GM21390 (cell line): ENCODE measurements around the gene CRYBG1.

Experiments used
- ATAC-seq: cut with Tn5 transposase; IDR thresholded peaks from one replicate; pipeline ENCODE4 v1.9.1; 2021; ENCODE audit not compliant: unreplicated experiment

The CRYBG1 gene

DNA sequence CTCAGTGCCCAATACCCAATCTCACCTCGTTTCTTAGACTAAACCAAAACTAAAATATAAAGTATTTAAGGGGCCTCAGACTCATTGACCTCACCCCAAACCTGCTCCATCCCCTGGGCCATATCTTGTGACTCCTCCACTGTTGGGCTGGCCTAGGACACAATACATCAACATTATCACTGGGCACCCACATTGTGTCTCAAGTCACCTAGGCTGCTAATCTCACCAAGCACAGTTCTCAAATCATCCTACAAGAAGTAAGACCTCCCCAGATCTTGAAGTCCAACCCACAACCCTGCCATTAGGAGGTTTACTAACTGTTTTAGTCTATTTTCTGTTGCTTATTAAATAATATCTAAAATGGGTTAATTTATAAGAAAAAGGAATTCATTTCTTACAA lies 96.2 kb downstream of the CRYBG1 start:
- no peak for ATAC-seq

DNA sequence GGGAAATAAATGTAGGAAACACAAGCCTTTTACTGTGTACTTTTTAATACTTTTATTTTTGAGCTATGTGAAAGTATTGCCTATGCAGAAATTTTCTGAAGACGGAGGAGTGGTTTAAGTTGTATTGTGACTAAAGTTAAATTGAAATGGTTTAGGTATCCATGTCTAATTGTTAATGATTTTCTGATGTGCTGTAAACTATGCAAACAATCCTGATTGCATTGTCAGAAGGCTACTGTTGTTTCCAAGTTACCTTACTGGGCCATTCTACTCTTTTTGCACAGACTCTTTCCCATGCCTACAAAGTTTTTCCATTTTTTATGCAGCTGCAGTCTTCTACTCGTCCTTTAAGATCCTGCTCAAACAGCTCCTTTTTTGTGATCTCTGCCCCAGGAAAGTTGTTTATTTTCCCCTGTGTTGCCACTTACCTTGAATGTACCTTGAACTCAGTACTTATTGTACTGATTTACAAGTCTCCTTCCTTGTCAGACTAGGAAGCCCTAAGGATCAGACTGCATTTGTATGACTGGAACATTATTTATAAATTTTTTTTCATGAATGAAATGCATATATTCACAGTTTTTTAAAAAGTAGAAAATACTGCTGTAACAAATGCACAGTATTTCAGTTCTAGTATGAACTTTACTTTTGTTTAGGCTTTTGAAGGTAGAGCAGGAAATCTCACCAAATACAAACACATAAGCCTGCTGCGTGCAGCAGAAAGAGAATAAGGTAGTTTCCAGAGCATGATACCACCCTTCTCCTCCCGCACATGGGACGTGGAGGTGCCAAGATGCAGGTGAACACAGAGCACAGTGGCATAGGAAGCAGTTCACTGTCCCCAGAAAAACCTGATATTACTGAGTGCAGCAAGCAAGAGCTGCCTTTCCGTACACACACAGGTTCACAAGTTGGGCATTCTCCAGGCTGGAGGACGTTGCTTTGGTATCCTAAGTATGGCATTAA lies 97.8 kb downstream of the CRYBG1 start:
- no peak for ATAC-seq

DNA sequence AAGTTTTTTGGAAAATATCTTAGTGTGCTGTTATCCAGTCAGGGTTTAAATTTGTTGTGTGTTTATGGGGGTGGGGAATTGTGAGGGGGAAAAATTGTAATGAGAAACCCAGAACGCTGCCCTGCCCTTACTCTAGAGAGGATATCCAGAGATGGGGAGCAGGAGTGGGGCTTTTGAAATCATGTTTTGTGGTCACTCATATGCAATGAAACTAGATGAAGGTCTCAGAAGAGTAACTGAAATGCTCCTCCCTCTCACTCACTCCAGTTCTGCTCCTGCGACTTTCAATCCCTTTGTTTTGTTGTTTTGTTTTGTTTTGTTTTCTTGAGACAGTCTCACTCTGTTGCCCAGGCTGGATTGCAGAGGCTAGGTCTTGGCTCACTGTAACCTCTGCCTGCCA lies 100.0 kb downstream of the CRYBG1 start:
- no peak for ATAC-seq

GRCh38 chr6:106461084-106461483 lies 100.6 kb downstream of the CRYBG1 start:
- no peak for ATAC-seq

DNA sequence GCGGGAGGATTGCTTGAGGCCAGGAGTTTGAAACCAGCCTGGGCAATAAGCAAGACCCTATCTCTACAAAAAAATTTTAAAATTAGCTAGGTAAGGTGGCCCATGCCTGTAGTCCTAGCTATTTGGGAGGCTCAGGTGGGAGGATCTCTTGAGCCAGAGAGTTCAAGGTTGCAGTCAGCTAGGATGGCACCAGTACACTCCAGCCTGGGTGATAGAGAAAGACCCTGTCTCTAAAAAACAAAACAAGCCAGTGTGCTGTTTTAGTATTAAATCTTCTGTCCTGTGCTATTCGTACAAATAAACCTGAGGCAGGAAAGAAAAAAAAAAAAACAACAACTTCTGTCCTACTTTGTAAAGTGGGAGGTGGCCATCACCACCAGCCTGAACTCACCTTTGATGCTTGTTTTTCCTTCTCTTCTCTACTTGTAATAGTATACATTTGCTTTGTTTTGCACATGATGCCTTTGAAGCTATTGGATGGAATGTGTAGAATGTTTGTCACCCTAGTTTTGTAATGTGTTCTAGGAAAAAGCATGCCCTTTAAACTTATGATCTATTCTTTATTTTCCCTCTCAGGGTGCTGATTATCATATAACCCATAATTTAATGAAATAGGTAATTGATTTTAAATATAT lies 102.5 kb downstream of the CRYBG1 start:
- no peak for ATAC-seq

GRCh38 chr6:106466211-106466610 lies 105.7 kb downstream of the CRYBG1 start:
- no peak for ATAC-seq

- no peak for ATAC-seq
Observed at GRCh38 chr6:106468935-106469334, 108.4 kb downstream of the CRYBG1 start.

DNA sequence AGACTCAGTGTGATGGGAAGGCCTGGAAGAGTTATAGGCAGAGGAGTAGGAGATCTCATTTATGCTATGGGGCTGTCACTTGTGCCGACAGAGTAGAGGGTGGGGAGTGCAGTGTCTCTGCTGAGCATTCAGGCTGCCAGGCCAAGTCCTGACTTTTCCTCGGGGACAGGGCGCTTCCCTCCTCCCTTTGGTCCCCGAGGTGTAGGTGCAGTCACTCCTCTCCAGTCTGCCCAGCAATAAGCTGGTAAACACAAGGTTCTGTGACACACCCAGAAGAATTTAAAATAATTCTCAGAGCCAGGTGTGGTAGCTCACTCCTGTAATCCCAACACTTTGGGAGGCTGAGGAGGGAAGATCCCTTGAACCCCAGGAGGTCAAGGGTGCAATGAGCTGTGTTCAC lies 109.4 kb downstream of the CRYBG1 start:
- no peak for ATAC-seq

DNA sequence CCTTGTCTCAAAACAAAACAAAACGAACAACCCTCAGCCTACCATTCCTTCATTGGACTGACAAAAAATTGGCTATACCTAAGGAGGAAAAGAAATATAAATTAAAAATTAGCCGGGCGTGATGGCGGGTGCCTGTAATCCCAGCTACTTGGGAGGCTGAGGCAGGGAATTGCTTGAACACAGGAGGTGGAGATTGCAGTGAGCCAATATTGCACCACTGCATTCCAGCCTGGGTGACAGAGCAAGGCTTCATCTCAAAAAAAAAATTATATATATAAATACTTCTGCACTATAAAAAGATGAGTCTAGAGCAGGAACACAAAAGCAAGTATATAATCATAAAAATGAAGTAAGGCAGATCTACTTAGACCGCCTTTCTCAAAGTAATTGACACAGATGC lies 109.8 kb downstream of the CRYBG1 start:
- ATAC-seq, result no peak

DNA sequence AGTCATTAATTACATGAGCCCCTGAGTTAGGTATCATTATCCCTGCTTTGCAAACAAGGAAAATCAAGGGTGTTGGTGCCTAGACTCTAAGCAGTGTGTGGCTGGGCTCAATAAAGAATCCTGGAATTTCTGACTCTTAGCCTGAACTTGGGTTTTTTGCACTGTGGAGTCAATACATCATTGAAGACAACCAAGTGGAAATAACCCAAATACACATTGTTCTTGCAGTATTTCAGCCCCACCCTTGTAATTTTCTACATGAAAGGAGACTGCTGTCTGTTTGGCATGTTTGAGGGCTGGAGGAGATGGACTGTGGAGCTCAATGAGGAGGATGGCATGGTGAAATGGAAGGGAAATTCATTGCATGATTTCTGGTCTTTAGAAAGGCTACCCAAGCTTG lies 110.3 kb downstream of the CRYBG1 start:
- no peak for ATAC-seq

DNA sequence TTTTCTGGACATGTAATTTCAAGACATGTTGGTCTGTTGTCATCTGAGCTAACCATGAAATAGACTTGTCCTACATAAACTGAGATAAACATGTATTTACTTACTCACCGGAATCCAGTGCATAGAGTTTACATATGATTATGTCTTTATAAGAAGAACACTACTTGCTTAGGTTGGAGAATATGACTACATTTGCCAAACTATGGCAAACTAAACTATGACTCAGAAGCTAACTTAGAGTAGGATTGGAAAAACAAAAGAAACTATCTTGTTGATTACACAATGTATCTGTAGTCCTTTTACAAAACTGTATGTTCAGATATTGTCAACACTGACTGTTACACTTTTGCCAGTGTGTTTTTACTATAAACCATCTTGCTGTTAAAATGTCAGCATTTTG lies 113.3 kb downstream of the CRYBG1 start:
- ATAC-seq, result no peak

DNA sequence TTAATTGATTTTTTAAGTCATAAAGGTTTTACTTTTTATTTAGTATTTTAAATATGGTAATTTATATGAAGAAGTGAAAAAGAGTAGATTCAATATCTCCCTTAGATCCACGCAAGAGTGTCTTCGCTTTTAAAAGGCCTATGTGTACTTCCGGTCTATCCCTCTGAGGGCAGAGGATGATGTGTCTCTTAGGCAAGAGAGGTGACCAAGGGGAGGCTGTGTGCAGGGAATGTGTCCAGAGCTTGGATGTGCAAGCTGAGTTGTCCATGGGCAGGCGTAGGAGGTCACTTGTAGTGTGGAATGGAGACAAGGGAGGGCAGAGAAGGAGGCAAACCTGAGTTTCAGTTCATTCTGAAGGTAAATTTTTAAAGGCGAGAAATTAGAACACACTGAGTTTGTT lies 113.9 kb downstream of the CRYBG1 start:
- no peak for ATAC-seq

GRCh38 chr6:106475284-106475683 lies 114.8 kb downstream of the CRYBG1 start:
- no peak for ATAC-seq

- ATAC-seq, result no peak
Observed at GRCh38 chr6:106476331-106477105, 116.0 kb downstream of the CRYBG1 start.

- no peak for ATAC-seq
Observed at GRCh38 chr6:106477146-106477545, 116.6 kb downstream of the CRYBG1 start.

DNA sequence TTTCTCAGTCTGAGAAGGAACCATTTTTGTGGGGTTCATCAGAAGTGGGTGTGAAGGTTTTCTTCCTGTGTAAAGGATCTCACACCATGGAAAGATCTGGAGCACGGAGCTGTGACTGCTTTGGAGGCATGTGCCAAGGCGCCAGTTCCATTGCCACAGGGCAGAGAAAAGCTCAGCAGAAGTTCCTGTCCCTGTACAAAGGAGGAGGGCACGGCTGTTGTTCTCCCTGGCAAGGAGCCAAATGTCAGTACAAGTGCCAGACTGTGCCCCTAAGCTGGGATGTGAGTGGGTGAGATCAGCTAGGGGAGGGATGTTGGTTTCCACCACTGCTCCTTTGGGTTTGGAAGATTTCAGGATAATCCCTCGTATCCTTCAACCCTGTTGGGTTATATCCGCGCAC lies 117.3 kb downstream of the CRYBG1 start:
- no peak for ATAC-seq

GRCh38 chr6:106486236-106486635 lies 125.7 kb downstream of the CRYBG1 start:
- ATAC-seq, result no peak

GRCh38 chr6:106488494-106489370 lies 128.2 kb downstream of the CRYBG1 start:
- ATAC-seq, result no peak

DNA sequence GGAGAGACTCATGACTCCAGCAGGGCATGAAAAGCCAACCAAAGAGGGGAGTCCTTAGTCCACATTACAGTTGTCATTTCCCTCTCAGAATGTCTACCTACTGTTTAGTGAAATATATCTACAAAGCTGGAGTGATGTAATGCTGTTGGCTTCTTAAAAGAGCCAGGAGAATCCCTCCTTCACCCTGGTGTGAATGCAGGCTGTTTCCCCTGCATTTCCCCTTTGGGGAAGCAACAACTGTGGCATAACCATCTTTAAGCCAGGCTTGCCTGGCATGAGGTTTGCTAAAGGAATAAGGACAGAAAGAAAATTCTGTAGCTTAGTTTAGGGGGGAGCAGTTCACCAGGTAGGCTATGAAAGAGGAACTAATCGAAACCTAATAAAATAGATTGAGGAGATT lies 129.5 kb downstream of the CRYBG1 start:
- ATAC-seq, result no peak

DNA sequence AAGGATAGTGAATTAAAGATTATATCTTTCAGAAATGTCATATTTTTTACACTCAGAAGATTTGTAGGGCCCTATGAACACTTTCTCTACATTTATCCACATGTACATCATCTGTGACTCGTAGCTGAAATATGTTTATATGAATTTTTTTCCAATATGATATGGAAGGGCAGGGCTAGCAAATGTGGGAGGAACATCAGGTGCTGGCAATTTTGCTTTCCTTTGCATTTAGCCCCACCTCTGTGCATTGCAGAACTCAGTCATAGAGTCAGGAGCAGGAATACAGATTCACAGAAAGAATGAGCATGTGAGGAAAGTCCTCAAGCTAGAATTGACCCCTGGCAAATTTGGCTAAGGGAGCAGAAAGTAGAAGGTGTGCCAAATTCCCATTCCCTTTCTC lies 129.9 kb downstream of the CRYBG1 start:
- no peak for ATAC-seq

DNA sequence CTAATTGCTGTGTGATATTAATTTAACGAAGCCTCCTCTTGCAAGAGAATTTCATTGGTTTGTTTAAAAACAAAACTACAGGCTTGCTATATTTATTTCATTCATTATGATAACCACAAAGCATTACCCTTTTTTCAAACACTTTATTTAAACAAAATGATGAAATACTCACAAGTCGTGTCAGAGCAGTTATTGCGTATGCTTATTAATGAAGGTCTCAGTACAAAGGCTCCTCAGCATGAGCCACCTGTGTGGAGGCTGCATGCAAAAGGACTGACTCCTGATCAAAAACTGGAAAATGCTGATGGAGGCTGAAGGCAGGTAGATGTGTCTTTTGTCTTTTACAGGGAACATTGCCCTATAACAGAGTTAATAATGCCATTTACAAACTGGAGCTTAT lies 130.5 kb downstream of the CRYBG1 start:
- no peak for ATAC-seq
